H1 (cell line): ENCODE results near the gene FGF14. TPM values are rescaled to one million over a fixed set of nuclear protein-coding genes. Genes with fewer than 3 reads are reported as not detected.

Experiments
- CTCF ChIA-PET: fragments of 300-600 bp; sonication (Branson Sonifier 250); formaldehyde crosslinking; loops from one replicate; lab custom pipeline; 2021; ENCODE audit not compliant: partially characterized antibody; lab: Charles Lee
- POLR2A ChIA-PET: fragments of 300-600 bp; sonication (Branson Sonifier 250); formaldehyde crosslinking; loops from one replicate; lab custom pipeline; 2021; ENCODE audit warnings: inconsistent platforms; ENCODE audit not compliant: partially characterized antibody; lab: Charles Lee
- DNase-seq, 2 experiments: peaks; one replicate each; pipeline versions ENCODE4 v3.0.0 to v3.0.0-alpha.2; 2010 to 2022; ENCODE audit warnings: low spot score in 2 of 2, low read depth in 1 of 2, mixed read lengths in 1 of 2
- FAIRE-seq: peaks from 2 replicates; lab custom pipeline; 2011; peaks lifted over from hg19 to GRCh38; lab: Jason Lieb, UNC
- H2AFZ ChIP-seq: 2 replicates; pipeline ENCODE4 v1.8.1; 2012; ENCODE audit warnings: low read length, inconsistent platforms
- H2AK5ac ChIP-seq: 2 replicates; pipeline ENCODE4 v1.6.1; 2013; ENCODE audit warnings: low read depth, low read length
- H2BK120ac ChIP-seq: replicated peaks from 2 replicates; pipeline ENCODE3; 2013; ENCODE audit warnings: low read depth, low read length, inconsistent platforms
- H2BK12ac ChIP-seq: 2 replicates; pipeline ENCODE4 v1.6.1; 2013; ENCODE audit warnings: low read depth, low read length
- H2BK15ac ChIP-seq: 2 replicates; pipeline ENCODE4 v1.6.1; 2013; ENCODE audit warnings: low read length
- H2BK20ac ChIP-seq: 2 replicates; pipeline ENCODE4 v1.6.1; 2013; ENCODE audit warnings: low read length
- H2BK5ac ChIP-seq: 2 replicates; pipeline ENCODE4 v1.6.1; 2013; ENCODE audit warnings: low read depth, low read length
- H3K14ac ChIP-seq: 2 replicates; pipeline ENCODE4 v1.6.1; 2013; ENCODE audit warnings: inconsistent platforms; ENCODE audit not compliant: insufficient read length
- H3K18ac ChIP-seq: 2 replicates; pipeline ENCODE4 v1.6.1; 2013; ENCODE audit warnings: low read length; ENCODE audit errors: extremely low read depth
- H3K23ac ChIP-seq: 2 replicates; pipeline ENCODE4 v1.6.1; 2013; ENCODE audit warnings: inconsistent platforms; ENCODE audit not compliant: insufficient read length
- H3K23me2 ChIP-seq: 2 replicates; pipeline ENCODE4 v1.6.1; 2013; ENCODE audit warnings: low read depth, low read length
- H3K27ac ChIP-seq: 2 replicates; pipeline ENCODE4 v1.6.1; 2011; ENCODE audit warnings: low read depth, low read length, inconsistent platforms
- H3K27me3 ChIP-seq, 4 experiments: replicated peaks in 1 of 4; 1 replicate in 1 of 4; 2 replicates in 3 of 4; pipeline versions ENCODE4 v1.6.1 to v1.8.1; 2011 to 2013; ENCODE audit warnings: low read length in 3 of 4, mild to moderate bottlenecking in 3 of 4, inconsistent platforms in 2 of 4, mixed read lengths in 2 of 4, moderate library complexity in 1 of 4; ENCODE audit not compliant: control insufficient read depth in 3 of 4, insufficient read depth in 3 of 4; ENCODE audit errors: extremely low read depth in 1 of 4
- H3K36me3 ChIP-seq, 4 experiments: 2 replicates each; pipeline versions ENCODE4 v1.6.1 to v1.8.1; 2011 to 2013; ENCODE audit warnings: mild to moderate bottlenecking in 4 of 4, low read length in 3 of 4, moderate library complexity in 2 of 4, control low read depth in 1 of 4, inconsistent platforms in 1 of 4; ENCODE audit not compliant: insufficient read depth in 4 of 4, control insufficient read depth in 2 of 4
- H3K4ac ChIP-seq: replicated peaks from 2 replicates; pipeline ENCODE3; 2013; ENCODE audit warnings: low read length, low read depth, mixed read lengths, inconsistent platforms; ENCODE audit not compliant: insufficient read length
- H3K4me1 ChIP-seq, 4 experiments: replicated peaks in 1 of 4; 1 replicate in 1 of 4; 2 replicates in 3 of 4; pipeline versions ENCODE4 v1.6.1 to v1.8.1; 2011 to 2013; ENCODE audit warnings: low read length in 3 of 4, inconsistent platforms in 2 of 4, mixed read lengths in 1 of 4; ENCODE audit not compliant: insufficient read depth in 4 of 4, control insufficient read depth in 3 of 4
- H3K4me2 ChIP-seq, 2 experiments: 2 replicates each; pipeline versions ENCODE4 v1.6.1 to v1.8.1; 2011 to 2013; ENCODE audit warnings: low read depth in 2 of 2, low read length in 2 of 2, control low read depth in 1 of 2, inconsistent platforms in 1 of 2, mild to moderate bottlenecking in 1 of 2; ENCODE audit not compliant: insufficient read depth in 1 of 2
- H3K4me3 ChIP-seq, 4 experiments: fragments of 200-600, 300-600 bp in 1 of 4; sonication (generic), shearing (Covaris generic), sonication (Bioruptor Twin) in 1 of 4; 2 replicates each; pipeline versions ENCODE4 v1.5.1 to v1.8.1; 2011 to 2016; ENCODE audit warnings: low read length in 4 of 4, low read depth in 3 of 4, control low read depth in 2 of 4, inconsistent platforms in 2 of 4, mild to moderate bottlenecking in 2 of 4, mixed read lengths in 1 of 4, moderate library complexity in 1 of 4; ENCODE audit not compliant: insufficient read depth in 2 of 4; ENCODE audit errors: extremely low read depth in 1 of 4
- H3K56ac ChIP-seq: replicated peaks from 2 replicates; pipeline ENCODE3; 2013; ENCODE audit warnings: low read depth, mild to moderate bottlenecking, mixed read lengths, low read length, inconsistent platforms; ENCODE audit not compliant: insufficient read length
- H3K79me1 ChIP-seq: 2 replicates; pipeline ENCODE4 v1.6.1; 2013; ENCODE audit warnings: low read depth, low read length, control low read depth
- H3K79me2 ChIP-seq, 2 experiments: 2 replicates each; pipeline versions ENCODE4 v1.6.1 to v1.8.1; 2012 to 2013; ENCODE audit warnings: low read length in 2 of 2, mild to moderate bottlenecking in 2 of 2, inconsistent platforms in 1 of 2; ENCODE audit not compliant: insufficient read depth in 2 of 2, control insufficient read depth in 1 of 2
- H3K9ac ChIP-seq, 4 experiments: replicated peaks in 1 of 4; 1 replicate in 1 of 4; 2 replicates in 3 of 4; pipeline versions ENCODE4 v1.6.1 to v1.8.1; 2011 to 2013; ENCODE audit warnings: low read depth in 3 of 4, low read length in 3 of 4, control low read depth in 2 of 4, mild to moderate bottlenecking in 2 of 4, moderate library complexity in 2 of 4, inconsistent platforms in 1 of 4; ENCODE audit errors: extremely low read depth in 1 of 4
- H3K9me3 ChIP-seq, 2 experiments: 2 replicates each; pipeline versions ENCODE4 v1.6.1 to v1.8.1; 2012 to 2013; ENCODE audit warnings: mild to moderate bottlenecking in 2 of 2, moderate library complexity in 2 of 2, control low read depth in 1 of 2, inconsistent platforms in 1 of 2, low read depth in 1 of 2, low read length in 1 of 2, mixed read lengths in 1 of 2; ENCODE audit not compliant: insufficient read depth in 2 of 2
- H4K20me1 ChIP-seq, 2 experiments: replicated peaks in 1 of 2; 2 replicates each; pipeline versions ENCODE3 to v1.8.1; 2011 to 2013; ENCODE audit warnings: inconsistent platforms in 2 of 2, low read length in 2 of 2, mild to moderate bottlenecking in 1 of 2; ENCODE audit not compliant: insufficient read depth in 2 of 2, control insufficient read depth in 1 of 2
- H4K5ac ChIP-seq: 2 replicates; pipeline ENCODE4 v1.6.1; 2013; ENCODE audit warnings: low read length, low read depth, mixed read lengths, inconsistent platforms; ENCODE audit not compliant: insufficient read length
- H4K8ac ChIP-seq: 2 replicates; pipeline ENCODE4 v1.8.0; 2013; ENCODE audit warnings: mild to moderate bottlenecking, moderate library complexity, low read length, inconsistent platforms; ENCODE audit not compliant: insufficient read depth; ENCODE audit errors: extremely low read depth
- H4K91ac ChIP-seq: replicated peaks from 2 replicates; pipeline ENCODE3; 2013; ENCODE audit warnings: low read length, mixed read lengths, inconsistent platforms; ENCODE audit not compliant: insufficient read length
- KDM4A ChIP-seq: IDR thresholded peaks from one replicate; pipeline ENCODE4 v1.7.1; 2012; ENCODE audit warnings: low read depth, mild to moderate bottlenecking, moderate library complexity, low read length, inconsistent platforms; ENCODE audit not compliant: severe bottlenecking
- KDM5A ChIP-seq: fragments of 200-600 bp; IDR thresholded peaks from 2 replicates; pipeline ENCODE4 v1.7.1; 2012; ENCODE audit warnings: mild to moderate bottlenecking, low read length, inconsistent platforms, mixed read lengths
- WGBS, 2 experiments: shearing (Covaris generic) in 1 of 2; methylation state at CpG; one replicate each; pipeline versions ENCODE4 v1.1.6 to v1.1.7; 2013 to 2015; ENCODE audit warnings: low lambda C conversion rate in 2 of 2, mixed read lengths in 2 of 2, inconsistent platforms in 1 of 2, low coverage in 1 of 2, missing lambda C conversion rate in 1 of 2; ENCODE audit not compliant: insufficient replicate concordance in 2 of 2, insufficient coverage in 1 of 2, insufficient read length in 1 of 2; ENCODE audit errors: extremely low coverage in 1 of 2, missing lambda C conversion rate in 1 of 2; 5-methylcytosine and 5-hydroxymethylcytosine counted together
- polyA plus RNA-seq, 7 experiments: library from polyadenylated mRNA; depleted of rRNA in 3 of 7; stranded (reverse) in 5 of 7; unstranded in 2 of 7; fragments of >200 nt in 5 of 7; fragments of 200-250 nt in 2 of 7; gene quantifications; 1 replicate in 5 of 7; 2 replicates in 1 of 7; 4 replicates in 1 of 7; pipeline versions ENCODE4 v1.2.1 to v1.2.3, GENCODE V29; 2011 to 2013; ENCODE audit warnings: missing spikeins in 2 of 7, mixed read lengths in 2 of 7
- total RNA-seq: library from RNA; stranded (reverse); fragmentation: NEBNext Ultra II Directional; extraction: Animal tissue kit (Norgen Biotek cat#: 25700); gene quantifications from 2 replicates; pipeline ENCODE4 v1.2.1, GENCODE V29; 2021

FGF14 gene
- total and polyA plus RNA-seq, 2 of the 8 experiments (the other 6 are each of a cell fraction or from before 2014, with no cell fraction given): 0.05 to 0.58 TPM

DNA sequence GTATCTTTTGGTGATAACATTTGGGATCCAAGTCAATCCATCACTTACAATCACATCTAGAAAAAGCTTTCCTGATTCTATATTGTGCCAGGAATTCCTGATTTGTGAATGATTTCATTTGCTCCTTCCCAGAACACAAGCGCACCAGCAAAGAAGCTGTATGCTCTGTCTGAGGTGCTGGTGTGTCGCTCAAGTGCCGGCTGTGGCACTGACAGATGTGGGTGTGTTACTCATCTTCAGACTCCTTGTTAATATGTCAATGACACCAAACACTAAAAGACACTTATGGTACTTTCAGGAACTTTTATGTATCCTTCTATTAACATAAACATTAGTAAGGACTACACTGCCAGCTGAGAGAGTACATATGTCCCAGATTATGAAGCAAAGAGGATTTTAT, 520.3 kb downstream of the FGF14 start:
- Histone ChIP-seq H3K9me3 (no peaks in the 10 kb centered on the region), H2BK20ac (no peak overlapping the region), H4K20me1 (no peaks in the 10 kb centered on the region), H3K27me3 (no peaks in the 10 kb centered on the region), H3K27ac (no peak overlapping the region), H2BK12ac (no peak overlapping the region), H2BK120ac (no peak overlapping the region), H3K56ac (no peak overlapping the region), H3K36me3 (no peaks in the 10 kb centered on the region), H3K18ac (no peak overlapping the region), H2AFZ (no peak overlapping the region), H3K9ac (no peak overlapping the region), H3K14ac (no peak overlapping the region), H3K79me1 (no peaks in the 10 kb centered on the region), H3K23ac (no peak overlapping the region), H2BK5ac (no peak overlapping the region), H3K4me2 (no peak overlapping the region), H4K91ac (no peak overlapping the region), H3K4me1 (no peaks in the 10 kb centered on the region), H4K5ac (no peak overlapping the region), H2AK5ac (no peak overlapping the region), H3K79me2 (no peaks in the 10 kb centered on the region), H3K4ac (no peak overlapping the region), H4K8ac (no peak overlapping the region), H3K23me2 (no peaks in the 10 kb centered on the region; the same call in 1 of the 2 replicates), H2BK15ac (no peak overlapping the region), H3K4me3 (no peak overlapping the region)
- TF ChIP-seq KDM5A (no peak), KDM4A (no peak)
- POLR2A ChIA-PET: no interaction called here
- CTCF ChIA-PET: no interaction called here
- no peak for DNase-seq
- no peak for FAIRE-seq
- 93% methylated on average over 3 of the region's 3 CpGs; no CpG with 5 or more reads in 1 of the 2 experiments for WGBS, 2 experiments
